ENCODE results near the gene ZNF775. TPM values are rescaled to one million over a fixed set of nuclear protein-coding genes. Genes with fewer than 3 reads are reported as not detected.

Gene ZNF775
- total and polyA plus RNA-seq, 3 experiments from 2014 or later, result 6.0 to 8.7 (median 6.0) TPM

GRCh38 chr7:150355666-150356059 lies 23.5 kb upstream of the ZNF775 start:
- DNase-seq, result no peak
- peaks cover 0 to 1% (median 0%) of the 10 kb centered on the region in 5 donors for H3K9me3 Mint-ChIP-seq
- no peaks in the 10 kb centered on the region for H3K36me3 Mint-ChIP-seq
- Histone ChIP-seq H3K27ac (ENCODE audit: low read depth, low read length) (peak overlapping the region; percentile 28), H3K4me1 (ENCODE audit: insufficient read depth, low read length) (peaks cover 27% of the 10 kb centered on the region), H3K9me3 (ENCODE audit: low read length) (no peaks in the 10 kb centered on the region), H3K27me3 (ENCODE audit: insufficient read depth, low read length, poor library complexity, severe bottlenecking) (no peaks in the 10 kb centered on the region), H3K36me3 (ENCODE audit: insufficient read depth, low read length) (no peaks in the 10 kb centered on the region), H3K4me3 (ENCODE audit: low read length) (no peak overlapping the region)
- peaks cover 32 to 42% (median 37%) of the 10 kb centered on the region in 3 donors for H3K4me1 Mint-ChIP-seq
- H3K4me3 Mint-ChIP-seq, result no peak overlapping the region
- POLR2A ChIA-PET, result interaction anchor here (0.6 kb wide), 2 partner anchors 41 to 401 kb away, joined by 3 to 10 read pairs; no protein-coding TSS in a partner anchor
- H3K27me3 Mint-ChIP-seq, result no peaks in the 10 kb centered on the region
- peak overlapping the region in 1 of 8 donors; percentile 58 for H3K27ac Mint-ChIP-seq
- CTCF ChIA-PET, result interaction anchor here (0.7 to 4.0 kb wide), 13 partner anchors 9 to 661 kb away, joined by 3 to 15 read pairs (median 6); partner anchors contain the start of gene REPIN1

GRCh38 chr7:150356265-150356897 lies 22.7 kb upstream of the ZNF775 start:
- H3K9me3 ChIP-seq (ENCODE audit: low read length), result no peaks in the 10 kb centered on the region
- CTCF ChIA-PET, result interaction anchor here (0.7 to 4.0 kb wide), 12 partner anchors 8 to 65 kb away, joined by 3 to 15 read pairs (median 6); partner anchors contain the start of gene REPIN1
- Mint-ChIP-seq H3K27me3 (no peaks in the 10 kb centered on the region), H3K9me3 (peaks cover 0 to 1% (median 0%) of the 10 kb centered on the region in 5 donors), H3K4me1 (peaks cover 32 to 42% (median 37%) of the 10 kb centered on the region in 3 donors), H3K36me3 (no peaks in the 10 kb centered on the region), H3K27ac (peak overlapping the region in 5 of 8 donors; percentile 11 to 81 (median 58)), H3K4me3 (peak overlapping the region in 1 of 7 donors; percentile 41)
- no peak overlapping the region for H3K27ac ChIP-seq (ENCODE audit: low read depth, low read length)
- peaks cover 27% of the 10 kb centered on the region for H3K4me1 ChIP-seq (ENCODE audit: insufficient read depth, low read length)
- POLR2A ChIA-PET, result interaction anchor here (0.6 kb wide), 2 partner anchors 42 to 400 kb away, joined by 3 to 10 read pairs; no protein-coding TSS in a partner anchor
- no peak overlapping the region for H3K4me3 ChIP-seq (ENCODE audit: low read length)
- H3K36me3 ChIP-seq (ENCODE audit: insufficient read depth, low read length), result no peaks in the 10 kb centered on the region
- H3K27me3 ChIP-seq (ENCODE audit: insufficient read depth, low read length, poor library complexity, severe bottlenecking), result no peaks in the 10 kb centered on the region
- peak in 2 of 5 donors; percentile 45 to 59 for DNase-seq

GRCh38 chr7:150357270-150357669 lies 21.9 kb upstream of the ZNF775 start:
- Histone ChIP-seq H3K27ac (ENCODE audit: low read depth, low read length) (no peak overlapping the region), H3K4me3 (ENCODE audit: low read length) (peak overlapping the region; percentile 28)

GRCh38 chr7:150357771-150358427 lies 21.2 kb upstream of the ZNF775 start:
- ChIA-PET CTCF (interaction anchor here (0.8 to 4.0 kb wide), 4 partner anchors 20 to 53 kb away, joined by 3 to 15 read pairs (median 6); a partner anchor contains a TSS), POLR2A (interaction anchor here (1.0 kb wide), 1 partner anchor 11 kb away, joined by 4 read pairs; the partner anchor contains the start of gene REPIN1)
- H3K27ac Mint-ChIP-seq, result peak overlapping the region; percentile 69 to 95 (median 90)
- H3K4me1 Mint-ChIP-seq, result peaks cover 32 to 42% (median 37%) of the 10 kb centered on the region in 3 donors
- no peaks in the 10 kb centered on the region for H3K36me3 ChIP-seq (ENCODE audit: insufficient read depth, low read length)
- no peaks in the 10 kb centered on the region for H3K9me3 ChIP-seq (ENCODE audit: low read length)
- DNase-seq, result no peak
- no peaks in the 10 kb centered on the region for H3K36me3 Mint-ChIP-seq
- no peaks in the 10 kb centered on the region for H3K27me3 ChIP-seq (ENCODE audit: insufficient read depth, low read length, poor library complexity, severe bottlenecking)
- H3K27me3 Mint-ChIP-seq, result no peaks in the 10 kb centered on the region
- peaks cover 27% of the 10 kb centered on the region for H3K4me1 ChIP-seq (ENCODE audit: insufficient read depth, low read length)
- no peak overlapping the region for H3K4me3 ChIP-seq (ENCODE audit: low read length)
- no peak overlapping the region for H3K27ac ChIP-seq (ENCODE audit: low read depth, low read length)
- H3K4me3 Mint-ChIP-seq, result peak overlapping the region; percentile 43 to 84 (median 76)
- peaks cover 0 to 1% (median 0%) of the 10 kb centered on the region in 5 donors for H3K9me3 Mint-ChIP-seq

More at GRCh38 chr7:150357270-150357669, 21.9 kb upstream of the ZNF775 start:
- ChIA-PET POLR2A (interaction anchor here (1.0 kb wide), 1 partner anchor 12 kb away, joined by 4 read pairs; the partner anchor contains the start of gene REPIN1), CTCF (interaction anchor here (0.8 to 4.0 kb wide), 6 partner anchors 20 to 65 kb away, joined by 3 to 15 read pairs (median 6); a partner anchor contains a TSS)
- H3K36me3 Mint-ChIP-seq, result no peaks in the 10 kb centered on the region
- H3K9me3 ChIP-seq (ENCODE audit: low read length), result no peaks in the 10 kb centered on the region
- H3K4me1 Mint-ChIP-seq, result peaks cover 32 to 42% (median 37%) of the 10 kb centered on the region in 3 donors
- DNase-seq, result peak; percentile 44 to 79 (median 62)
- H3K27me3 Mint-ChIP-seq, result no peaks in the 10 kb centered on the region
- peaks cover 27% of the 10 kb centered on the region for H3K4me1 ChIP-seq (ENCODE audit: insufficient read depth, low read length)
- H3K27ac Mint-ChIP-seq, result peak overlapping the region; percentile 3 to 95 (median 89)
- no peaks in the 10 kb centered on the region for H3K36me3 ChIP-seq (ENCODE audit: insufficient read depth, low read length)
- peaks cover 0 to 1% (median 0%) of the 10 kb centered on the region in 5 donors for H3K9me3 Mint-ChIP-seq
- H3K4me3 Mint-ChIP-seq, result peak overlapping the region; percentile 43 to 84 (median 76)
- no peaks in the 10 kb centered on the region for H3K27me3 ChIP-seq (ENCODE audit: insufficient read depth, low read length, poor library complexity, severe bottlenecking)

- Mint-ChIP-seq H3K27ac (peak overlapping the region; percentile 19 to 96 (median 84)), H3K27me3 (no peaks in the 10 kb centered on the region), H3K4me3 (peak overlapping the region in 2 of 7 donors; percentile 6 to 84), H3K9me3 (peaks cover 0 to 1% (median 0%) of the 10 kb centered on the region in 5 donors), H3K4me1 (peaks cover 32 to 42% (median 37%) of the 10 kb centered on the region in 3 donors), H3K36me3 (no peaks in the 10 kb centered on the region)
- POLR2A ChIA-PET, result no interaction called here
- Histone ChIP-seq H3K4me1 (ENCODE audit: insufficient read depth, low read length) (peaks cover 27% of the 10 kb centered on the region), H3K27ac (ENCODE audit: low read depth, low read length) (no peak overlapping the region), H3K27me3 (ENCODE audit: insufficient read depth, low read length, poor library complexity, severe bottlenecking) (no peaks in the 10 kb centered on the region), H3K36me3 (ENCODE audit: insufficient read depth, low read length) (no peaks in the 10 kb centered on the region), H3K4me3 (ENCODE audit: low read length) (no peak overlapping the region), H3K9me3 (ENCODE audit: low read length) (no peaks in the 10 kb centered on the region)
- CTCF ChIA-PET, result interaction anchor here (1.0 to 4.0 kb wide), 2 partner anchors 46 to 48 kb away, joined by 7 to 15 read pairs; a partner anchor contains a TSS
- DNase-seq, result no peak
Observed at GRCh38 chr7:150358433-150358832, 20.7 kb upstream of the ZNF775 start.

GRCh38 chr7:150358988-150359621 lies 20.0 kb upstream of the ZNF775 start:
- Histone ChIP-seq H3K9me3 (ENCODE audit: low read length) (no peaks in the 10 kb centered on the region), H3K36me3 (ENCODE audit: insufficient read depth, low read length) (no peaks in the 10 kb centered on the region), H3K4me3 (ENCODE audit: low read length) (no peak overlapping the region), H3K27ac (ENCODE audit: low read depth, low read length) (no peak overlapping the region), H3K4me1 (ENCODE audit: insufficient read depth, low read length) (peaks cover 32% of the 10 kb centered on the region), H3K27me3 (ENCODE audit: insufficient read depth, low read length, poor library complexity, severe bottlenecking) (no peaks in the 10 kb centered on the region)
- DNase-seq, result no peak
- H3K9me3 Mint-ChIP-seq, result peaks cover 0 to 1% (median 0%) of the 10 kb centered on the region in 5 donors
- no peaks in the 10 kb centered on the region for H3K36me3 Mint-ChIP-seq
- POLR2A ChIA-PET, result no interaction called here
- no peaks in the 10 kb centered on the region for H3K27me3 Mint-ChIP-seq
- H3K27ac Mint-ChIP-seq, result peak overlapping the region in 7 of 8 donors; percentile 9 to 96 (median 87)
- CTCF ChIA-PET, result interaction anchor here (0.6 kb wide), 1 partner anchor 598 kb away, joined by 3 read pairs; no protein-coding TSS in a partner anchor
- peak overlapping the region in 2 of 7 donors; percentile 1 to 6 for H3K4me3 Mint-ChIP-seq
- H3K4me1 Mint-ChIP-seq, result peaks cover 35 to 42% (median 37%) of the 10 kb centered on the region in 3 donors

GRCh38 chr7:150359622-150360362 lies 19.3 kb upstream of the ZNF775 start:
- peaks cover 35 to 42% (median 37%) of the 10 kb centered on the region in 3 donors for H3K4me1 Mint-ChIP-seq
- peaks cover 0 to 1% (median 0%) of the 10 kb centered on the region in 5 donors for H3K9me3 Mint-ChIP-seq
- Histone ChIP-seq H3K27ac (ENCODE audit: low read depth, low read length) (no peak overlapping the region), H3K36me3 (ENCODE audit: insufficient read depth, low read length) (no peaks in the 10 kb centered on the region), H3K27me3 (ENCODE audit: insufficient read depth, low read length, poor library complexity, severe bottlenecking) (no peaks in the 10 kb centered on the region), H3K9me3 (ENCODE audit: low read length) (no peaks in the 10 kb centered on the region), H3K4me1 (ENCODE audit: insufficient read depth, low read length) (peaks cover 37% of the 10 kb centered on the region), H3K4me3 (ENCODE audit: low read length) (no peak overlapping the region)
- H3K27me3 Mint-ChIP-seq, result no peaks in the 10 kb centered on the region
- H3K36me3 Mint-ChIP-seq, result no peaks in the 10 kb centered on the region
- ChIA-PET CTCF (no interaction called here), POLR2A (no interaction called here)
- no peak for DNase-seq
- peak overlapping the region in 2 of 7 donors; percentile 26 to 56 for H3K4me3 Mint-ChIP-seq
- peak overlapping the region in 6 of 8 donors; percentile 47 to 94 (median 79) for H3K27ac Mint-ChIP-seq

Data from CD8-positive, alpha-beta memory T cell (primary cell).